ENCODE results near the gene FABP6.
"Not testable (repeated sequence)": the region's sequence is repeated elsewhere in the genome, so short reads cannot be mapped to it uniquely, and the experiment has no call there.

Gene FABP6

GRCh38 chr5:160229190-160229742, at the start of gene FABP6:
Gene FABP6 (plus strand): TSS chr5:160229506. CDS start chr5:160229558, 52 bp downstream.
- no peak for DNase-seq (ENCODE audit: low spot score)

DNA sequence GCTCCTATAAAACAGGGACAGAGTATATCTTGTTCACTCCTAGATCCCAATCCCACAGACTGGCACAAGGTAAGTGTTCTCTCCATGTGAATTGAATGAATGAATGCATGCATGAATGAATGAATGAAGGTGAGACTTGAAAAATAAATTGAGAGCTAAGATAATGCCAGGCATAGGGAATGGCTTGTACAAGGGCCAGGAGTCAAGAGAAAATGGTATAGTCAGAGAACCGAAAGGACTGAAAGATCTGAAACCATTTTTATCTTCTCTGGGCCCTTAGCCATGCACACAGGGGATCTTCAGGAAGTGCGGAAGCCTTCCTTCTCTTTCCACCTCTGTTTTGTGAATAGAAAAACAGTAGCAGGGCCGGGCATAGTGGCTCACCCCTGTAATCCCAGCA, 48.4 kb upstream of the FABP6 start:
- DNase-seq (ENCODE audit: low spot score): no peak

DNA sequence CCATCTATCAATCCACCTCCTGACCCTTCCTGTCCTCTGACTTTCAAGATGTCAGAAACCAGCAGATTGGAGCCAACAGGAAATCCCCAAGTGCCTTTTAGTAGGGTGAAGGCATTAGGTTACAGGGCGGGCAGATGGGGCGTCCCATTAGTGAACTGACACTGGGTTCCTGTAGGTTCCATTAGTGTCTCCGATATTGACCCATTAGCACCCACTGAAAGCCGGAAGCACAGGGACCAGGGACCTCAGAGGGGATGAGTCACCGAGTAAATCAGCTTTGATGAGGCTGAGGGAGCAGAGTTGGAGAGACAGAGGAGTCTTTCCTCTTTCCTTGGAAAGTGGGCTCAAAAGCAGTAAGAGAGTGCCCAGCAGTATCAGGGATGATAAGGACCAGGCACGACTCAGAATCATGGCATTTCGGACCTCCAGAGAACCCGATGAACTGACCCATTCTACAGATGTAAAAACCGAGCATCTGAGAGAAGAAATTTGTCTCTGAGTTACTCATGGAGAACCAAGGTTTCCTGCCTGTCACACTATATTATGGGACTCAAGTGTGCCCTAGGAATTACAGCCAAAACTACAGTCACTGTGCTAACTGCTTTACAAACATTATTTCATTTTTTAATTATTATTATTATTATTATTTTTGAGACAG, 47.2 kb upstream of the FABP6 start:
- peak; percentile 52 for DNase-seq (ENCODE audit: low spot score)

DNA sequence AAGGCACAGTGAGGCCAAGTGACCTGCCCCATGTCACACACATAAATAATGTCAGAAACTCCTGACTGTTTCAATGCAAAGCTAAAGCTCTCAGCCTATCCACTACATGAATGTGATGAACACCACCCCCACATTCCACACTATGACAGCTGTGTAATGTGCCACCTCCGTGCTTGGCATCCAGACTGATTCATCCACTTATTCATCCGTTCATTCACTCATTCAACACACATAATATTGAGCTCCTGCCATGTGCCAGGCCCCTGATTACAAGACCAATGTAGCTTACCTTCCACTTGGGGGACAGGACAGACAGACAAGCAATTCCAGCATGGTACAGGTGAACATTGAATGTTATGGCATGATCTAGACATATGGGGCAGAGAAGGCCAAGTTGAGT, 46.2 kb upstream of the FABP6 start:
- no peak for DNase-seq (ENCODE audit: low spot score)

DNA sequence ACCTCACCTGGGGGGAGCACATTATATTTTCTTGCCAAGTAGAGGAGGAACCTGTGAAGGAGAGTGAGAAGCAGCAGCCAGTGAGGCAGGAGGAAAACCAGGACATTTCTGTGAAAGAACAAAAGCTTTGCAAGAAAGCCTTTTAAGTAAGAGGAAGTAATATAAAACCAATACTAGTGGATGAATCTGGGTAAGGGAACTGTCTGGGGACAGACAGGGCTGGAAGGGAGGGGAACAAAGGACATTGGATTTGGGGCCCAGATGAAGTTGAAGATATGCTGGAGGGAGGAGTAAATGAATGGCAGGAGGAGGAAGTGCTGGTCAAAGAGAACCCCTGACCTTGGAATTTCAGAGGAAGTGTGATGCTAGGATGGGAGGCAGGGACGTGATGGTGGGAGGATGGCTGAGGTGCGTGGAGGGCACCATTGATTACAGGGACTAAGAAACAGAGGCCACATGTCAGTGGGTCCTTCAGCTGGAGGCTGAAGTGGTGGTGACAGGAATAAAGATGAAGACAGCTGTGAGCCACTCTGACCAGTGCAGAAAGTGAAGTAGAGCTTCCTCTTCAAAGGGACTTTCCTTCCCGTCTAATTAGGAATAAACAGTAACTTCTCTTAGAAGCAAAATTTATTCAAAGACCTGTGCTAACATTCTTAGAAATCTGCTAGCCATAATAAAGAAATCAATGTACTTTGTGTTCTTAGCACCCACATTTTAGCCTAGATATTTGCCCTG, 43.5 kb upstream of the FABP6 start:
- no peak for DNase-seq (ENCODE audit: low spot score)

- DNase-seq (ENCODE audit: low spot score): no peak
Measured at GRCh38 chr5:160186480-160186879, 42.8 kb upstream of the FABP6 start.

- no peak for DNase-seq (ENCODE audit: low spot score)
Measured at GRCh38 chr5:160187091-160187490, 42.2 kb upstream of the FABP6 start.

- peak; percentile 64 for DNase-seq (ENCODE audit: low spot score)
Measured at GRCh38 chr5:160188141-160189015, 40.9 kb upstream of the FABP6 start.

DNA sequence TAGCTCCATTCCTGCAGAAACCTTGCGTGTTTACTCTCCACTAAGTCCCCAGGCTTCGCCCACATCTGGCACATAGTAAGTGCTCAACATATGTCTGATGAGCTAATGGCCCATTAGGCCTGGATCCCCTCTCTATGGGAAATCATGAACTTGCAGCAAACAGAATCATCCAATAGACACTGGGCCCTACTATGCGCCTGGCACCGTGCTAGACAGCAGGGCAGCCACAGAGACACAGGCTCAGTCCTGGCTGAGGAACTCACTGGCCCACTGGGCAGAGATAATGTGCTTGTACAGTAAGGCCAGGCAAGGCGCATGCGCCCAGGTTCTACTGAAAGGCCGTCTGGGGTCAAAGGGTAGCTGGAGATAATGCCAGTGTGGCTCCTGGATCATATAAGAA, 36.9 kb upstream of the FABP6 start:
- no peak for DNase-seq (ENCODE audit: low spot score)

DNA sequence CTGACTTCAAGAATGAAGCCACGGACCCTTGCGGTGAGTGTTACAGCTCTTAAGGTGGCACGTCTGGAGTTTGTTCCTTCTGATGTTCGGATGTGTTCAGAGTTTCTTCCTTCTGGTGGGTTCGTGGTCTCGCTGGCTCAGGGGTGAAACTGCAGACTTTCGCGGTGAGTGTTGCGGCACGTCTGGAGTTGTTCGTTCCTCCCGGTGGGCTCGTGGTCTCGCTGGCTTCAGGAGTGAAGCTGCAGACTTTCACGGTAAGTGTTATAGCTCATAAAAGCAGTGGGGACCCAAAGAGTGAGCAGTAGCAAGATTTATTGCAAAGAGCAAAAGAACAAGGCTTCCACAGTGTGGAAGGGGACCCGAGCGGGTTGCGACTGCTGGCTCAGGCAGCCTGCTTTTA, 36.2 kb upstream of the FABP6 start:
- DNase-seq (ENCODE audit: low spot score): not testable (repeated sequence)

- DNase-seq (ENCODE audit: low spot score): not testable (repeated sequence)
Measured at GRCh38 chr5:160193790-160194189, 35.5 kb upstream of the FABP6 start.

GRCh38 chr5:160197341-160198144, 31.8 kb upstream of the FABP6 start:
- no peak for DNase-seq (ENCODE audit: low spot score)

- DNase-seq (ENCODE audit: low spot score): no peak
Measured at GRCh38 chr5:160198146-160198545, 31.2 kb upstream of the FABP6 start.

DNA sequence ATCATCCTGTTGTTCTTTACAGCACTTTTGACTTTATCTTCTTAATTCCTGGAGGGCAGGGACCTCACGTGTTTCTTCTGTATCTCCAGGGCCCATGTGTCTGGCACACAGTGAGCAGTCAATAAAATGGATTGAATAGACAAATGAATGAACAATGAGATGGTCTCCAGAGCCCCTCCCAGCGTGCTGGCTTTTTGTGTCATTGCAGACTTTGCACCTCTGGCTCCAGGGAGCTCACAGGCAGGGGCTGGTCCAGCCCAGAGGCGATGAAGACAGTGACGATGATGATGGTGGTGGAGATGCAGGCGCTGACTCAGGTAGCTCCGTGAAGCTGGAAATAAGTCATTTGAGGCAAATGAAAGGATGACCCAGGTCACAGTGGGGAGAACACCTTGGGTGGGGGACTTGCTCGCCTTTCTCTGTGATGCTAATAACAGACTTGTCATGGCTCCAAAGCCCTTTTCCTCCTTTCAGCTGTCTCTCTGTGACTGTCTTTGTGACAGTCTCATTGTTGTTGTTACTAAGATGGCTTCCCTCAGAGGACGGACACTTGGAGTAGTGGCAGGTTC, 30.4 kb upstream of the FABP6 start:
- no peak for DNase-seq (ENCODE audit: low spot score)

DNA sequence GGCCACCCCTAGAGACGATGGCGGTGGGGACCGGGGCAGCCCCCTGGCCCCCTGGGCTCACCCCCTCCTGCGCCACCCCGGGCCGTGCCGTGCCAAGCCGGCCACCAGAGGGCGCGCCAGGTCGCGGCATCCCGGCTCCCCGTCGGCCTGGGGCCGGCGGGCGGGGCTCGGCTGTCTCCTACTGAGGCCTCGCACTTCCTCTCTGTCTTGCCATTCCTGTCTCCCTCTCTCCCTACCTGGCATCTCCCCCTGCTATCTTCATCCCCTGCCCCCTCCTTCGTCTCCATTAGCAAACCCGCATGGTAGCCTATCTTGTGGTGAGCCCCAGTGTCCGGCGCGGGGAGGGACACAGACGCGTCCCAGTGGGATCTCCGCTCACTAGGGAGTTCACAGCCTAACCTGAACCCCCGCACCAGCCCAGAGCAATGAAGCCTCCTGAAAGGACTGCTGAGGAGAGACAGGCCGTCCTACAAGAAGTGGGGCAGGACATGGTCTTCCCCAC, 29.8 kb upstream of the FABP6 start:
- DNase-seq (ENCODE audit: low spot score): peak; percentile 70

GRCh38 chr5:160207061-160207460, 22.2 kb upstream of the FABP6 start:
- no peak for DNase-seq (ENCODE audit: low spot score)

GRCh38 chr5:160209917-160210316, 19.4 kb upstream of the FABP6 start:
- peak; percentile 18 for DNase-seq (ENCODE audit: low spot score)

- DNase-seq (ENCODE audit: low spot score): no peak
Measured at GRCh38 chr5:160210606-160211005, 18.7 kb upstream of the FABP6 start.

DNA sequence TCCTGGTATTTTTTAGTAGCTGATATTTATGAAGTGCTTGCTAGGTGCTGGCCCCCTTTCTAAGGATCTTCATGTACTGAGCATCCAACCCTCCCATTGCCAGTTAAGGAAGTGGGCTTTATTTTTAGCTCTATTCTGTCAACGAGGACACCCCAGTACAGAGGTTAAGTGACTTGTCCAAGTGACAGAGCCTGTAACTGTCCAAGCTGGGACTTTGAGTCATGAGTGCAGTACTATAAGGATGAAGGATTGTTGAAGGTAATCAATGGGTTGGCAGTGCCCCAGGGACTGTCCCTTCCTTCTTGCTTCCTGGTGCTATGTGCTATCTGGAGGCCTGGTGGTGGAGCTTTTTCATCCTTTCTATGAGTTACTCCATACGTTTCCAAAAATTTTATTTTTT, 18.0 kb upstream of the FABP6 start:
- DNase-seq (ENCODE audit: low spot score): no peak

- peak; percentile 33 for DNase-seq (ENCODE audit: low spot score)
Measured at GRCh38 chr5:160213537-160213936, 15.8 kb upstream of the FABP6 start.

GRCh38 chr5:160219356-160219755, 9.9 kb upstream of the FABP6 start:
- DNase-seq (ENCODE audit: low spot score): no peak
